ENCODE data around the gene MALRD1.
"Not testable (repeated sequence)": the region's sequence is repeated elsewhere in the genome, so short reads cannot be mapped to it uniquely, and the experiment has no call there.

Gene MALRD1

GRCh38 chr10:19499291-19499770 is 450.7 kb downstream of the MALRD1 start:
- no peak for DNase-seq

- no peak for DNase-seq
These were observed 452.4 kb downstream of the MALRD1 start for GRCh38 chr10:19500959-19501358.

GRCh38 chr10:19505320-19506312 is 457.0 kb downstream of the MALRD1 start:
- DNase-seq: no peak

- not testable (repeated sequence) for DNase-seq
These were observed 461.6 kb downstream of the MALRD1 start for GRCh38 chr10:19510005-19510732.

GRCh38 chr10:19518109-19518508 is 469.5 kb downstream of the MALRD1 start:
- DNase-seq: no peak

GRCh38 chr10:19518632-19519031 is 470.0 kb downstream of the MALRD1 start:
- no peak for DNase-seq

GRCh38 chr10:19531324-19531723 is 482.7 kb downstream of the MALRD1 start:
- DNase-seq: no peak

GRCh38 chr10:19532411-19532810 is 483.8 kb downstream of the MALRD1 start:
- no peak for DNase-seq

- DNase-seq: no peak
These were observed 492.7 kb downstream of the MALRD1 start for GRCh38 chr10:19541299-19541698.

- no peak for DNase-seq
These were observed 497.6 kb downstream of the MALRD1 start for GRCh38 chr10:19546224-19546623.

- no peak for DNase-seq
These were observed 500.9 kb downstream of the MALRD1 start for GRCh38 chr10:19549503-19549902.

GRCh38 chr10:19556666-19557065 is 508.1 kb downstream of the MALRD1 start:
- DNase-seq: no peak

GRCh38 chr10:19561181-19561580 is 512.6 kb downstream of the MALRD1 start:
- DNase-seq: no peak

GRCh38 chr10:19563388-19564141 is 515.0 kb downstream of the MALRD1 start:
- DNase-seq: no peak

GRCh38 chr10:19570120-19570519 is 521.5 kb downstream of the MALRD1 start:
- no peak for DNase-seq

GRCh38 chr10:19570991-19571390 is 522.4 kb downstream of the MALRD1 start:
- no peak for DNase-seq

- no peak for DNase-seq
These were observed 523.5 kb downstream of the MALRD1 start for GRCh38 chr10:19572056-19572455.

GRCh38 chr10:19576576-19576975 is 528.0 kb downstream of the MALRD1 start:
- DNase-seq: no peak

GRCh38 chr10:19577381-19577780 is 528.8 kb downstream of the MALRD1 start:
- no peak for DNase-seq

GRCh38 chr10:19577807-19578206 is 529.2 kb downstream of the MALRD1 start:
- DNase-seq: no peak

- DNase-seq: no peak
These were observed 530.0 kb downstream of the MALRD1 start for GRCh38 chr10:19578571-19578970.

GRCh38 chr10:19579761-19580545 is 531.4 kb downstream of the MALRD1 start:
- DNase-seq: no peak

All from central memory CD4-positive, alpha-beta T cell (primary cell).